GM18502 (cell line): Measurements from ENCODE around the gene DACT2.

Source experiments
- ATAC-seq: cut with Tn5 transposase; IDR thresholded peaks from one replicate; pipeline ENCODE4 v1.9.1; 2021; ENCODE audit warnings: mild to moderate bottlenecking; ENCODE audit not compliant: unreplicated experiment, poor library complexity

The DACT2 gene

DNA sequence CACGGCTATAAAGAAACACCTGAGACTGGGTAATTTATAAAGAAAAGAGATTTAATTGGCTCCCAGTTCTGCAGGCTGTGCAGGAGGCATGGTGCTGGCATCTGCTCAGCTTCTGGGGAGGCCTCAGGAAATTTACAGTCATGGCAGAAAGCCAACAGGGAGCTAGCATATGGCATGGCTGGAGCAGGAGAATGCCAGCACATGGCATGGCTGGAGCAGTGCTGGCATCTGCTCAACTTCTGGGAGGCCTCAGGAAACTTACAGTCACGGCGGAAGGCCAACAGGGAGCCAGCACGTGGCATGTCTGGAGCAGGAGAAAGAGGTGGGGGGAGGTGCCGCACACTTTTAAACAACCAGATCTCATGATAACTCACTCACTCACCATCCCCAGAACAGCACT is 32.5 kb upstream of the DACT2 start:
- ATAC-seq = no peak

DNA sequence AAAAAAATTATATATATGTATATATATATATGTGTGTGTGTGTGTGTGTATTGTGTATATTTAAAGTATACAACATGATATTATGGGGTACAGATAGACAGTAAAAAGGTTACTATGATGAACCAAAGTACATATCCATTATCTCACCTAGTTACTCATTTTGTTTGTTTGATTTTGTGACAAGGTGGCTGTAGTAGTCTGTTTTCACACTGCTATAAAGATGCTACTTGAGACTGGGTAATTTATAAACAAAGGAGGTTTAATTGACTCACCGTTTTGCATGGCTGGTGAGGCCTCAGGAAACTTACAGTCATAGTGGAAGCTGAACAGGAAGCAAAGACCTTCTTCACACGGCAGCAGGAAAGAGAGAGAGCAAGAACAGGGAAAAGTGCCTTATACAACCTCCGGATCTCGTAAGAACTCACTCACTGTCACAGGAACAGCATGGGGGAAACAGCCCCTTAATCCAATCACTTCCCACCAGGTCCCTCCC is 30.2 kb upstream of the DACT2 start:
- ATAC-seq = no peak

DNA sequence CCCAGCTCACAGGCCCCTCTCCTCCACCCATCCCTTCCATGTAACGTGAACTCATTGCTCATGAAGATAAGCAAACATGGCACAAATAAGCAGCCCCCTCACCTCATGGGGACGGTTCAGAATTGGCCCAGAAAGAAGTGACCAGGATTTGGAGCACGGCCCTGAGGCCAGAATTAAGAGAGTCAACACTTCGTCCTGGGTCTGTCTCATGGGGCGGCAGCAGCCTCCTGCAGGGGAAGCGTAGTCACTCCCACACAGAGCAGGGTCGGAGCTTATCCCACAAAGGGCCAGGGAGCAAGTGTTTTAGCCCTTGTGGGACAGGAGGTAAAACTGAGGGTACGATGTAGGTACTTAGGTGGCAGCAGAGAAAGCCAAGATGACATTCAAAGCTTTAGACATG is 28.6 kb upstream of the DACT2 start:
- ATAC-seq = no peak

DNA sequence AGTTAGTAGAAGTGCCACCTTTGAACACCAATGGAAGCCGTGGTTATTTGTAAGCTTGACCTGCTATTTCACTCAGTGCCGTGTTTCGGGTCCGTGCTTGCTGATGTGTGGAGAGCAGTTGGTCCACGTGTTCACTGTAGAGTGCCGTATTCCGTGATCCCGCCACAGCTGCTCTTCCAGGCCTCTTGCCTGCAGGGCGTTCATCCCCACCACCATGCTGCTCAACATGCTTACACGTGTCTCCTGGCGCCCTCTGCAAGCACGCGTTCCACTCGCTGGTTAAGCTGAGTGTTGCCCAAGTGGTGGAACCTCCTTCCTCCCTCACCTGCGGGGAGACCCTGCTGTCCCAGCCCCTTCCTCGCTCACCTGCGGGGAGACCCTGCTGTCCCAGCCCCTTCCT is 28.0 kb upstream of the DACT2 start:
- no peak for ATAC-seq

DNA sequence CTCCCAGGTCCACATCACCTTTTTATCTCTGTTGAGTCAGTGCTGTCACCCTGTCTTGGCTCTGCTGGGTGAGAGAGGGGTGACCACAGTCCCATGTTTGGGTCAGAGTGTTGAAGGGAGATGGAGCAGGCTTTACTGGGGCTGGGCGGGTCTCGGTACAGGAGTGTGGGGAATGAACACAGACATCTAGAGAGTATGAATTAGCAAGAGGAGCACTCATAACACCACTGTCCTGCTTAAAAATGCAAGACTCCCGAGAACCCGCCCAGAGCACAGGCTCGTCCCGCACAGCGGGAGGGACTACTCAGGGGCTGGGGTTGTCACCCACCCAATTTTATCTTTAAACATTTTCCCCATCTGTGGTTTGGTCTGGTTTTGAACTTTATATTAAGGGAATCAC is 27.5 kb upstream of the DACT2 start:
- ATAC-seq = no peak

DNA sequence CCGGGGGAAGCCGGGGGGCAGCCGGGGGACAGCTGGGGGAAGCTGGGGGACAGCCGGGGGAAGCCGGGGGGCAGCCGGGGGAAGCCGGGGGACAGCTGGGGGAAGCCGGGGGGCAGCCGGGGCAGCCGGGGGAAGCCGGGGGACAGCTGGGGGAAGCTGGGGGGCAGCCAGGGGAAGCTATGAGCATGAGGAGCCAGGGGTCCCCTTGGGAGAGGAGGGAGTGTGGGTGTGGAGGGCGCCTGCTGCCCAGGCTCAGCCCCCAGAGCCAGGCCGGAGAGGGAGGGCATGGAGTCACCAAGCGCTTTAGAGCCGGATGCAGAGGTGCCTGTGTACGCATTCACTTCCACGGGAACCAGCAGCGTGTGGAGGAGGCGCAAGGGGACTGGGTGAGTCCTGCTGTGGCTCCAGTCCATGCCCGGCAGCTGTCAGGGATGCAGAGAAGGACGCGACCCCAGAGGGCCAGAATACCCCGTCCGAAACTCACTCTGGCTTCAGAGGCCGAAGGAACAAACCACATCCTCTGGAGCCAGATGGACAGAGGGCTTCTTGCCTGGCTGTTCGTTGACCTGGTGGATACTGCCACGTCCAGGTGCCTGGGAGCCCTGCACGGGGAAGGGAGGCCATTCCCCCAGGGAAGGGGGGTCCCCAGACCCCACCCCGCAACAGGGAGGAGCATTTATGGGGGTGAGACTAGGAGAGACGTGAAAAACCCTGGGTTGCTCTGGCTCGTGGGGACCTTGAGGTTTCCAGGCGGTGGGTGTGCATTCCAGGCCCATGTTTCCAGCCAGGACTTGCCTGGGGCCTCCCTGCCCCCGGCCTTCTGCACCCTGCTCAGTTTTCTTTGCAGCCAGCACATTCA is 26.5 kb upstream of the DACT2 start:
- ATAC-seq = no peak

DNA sequence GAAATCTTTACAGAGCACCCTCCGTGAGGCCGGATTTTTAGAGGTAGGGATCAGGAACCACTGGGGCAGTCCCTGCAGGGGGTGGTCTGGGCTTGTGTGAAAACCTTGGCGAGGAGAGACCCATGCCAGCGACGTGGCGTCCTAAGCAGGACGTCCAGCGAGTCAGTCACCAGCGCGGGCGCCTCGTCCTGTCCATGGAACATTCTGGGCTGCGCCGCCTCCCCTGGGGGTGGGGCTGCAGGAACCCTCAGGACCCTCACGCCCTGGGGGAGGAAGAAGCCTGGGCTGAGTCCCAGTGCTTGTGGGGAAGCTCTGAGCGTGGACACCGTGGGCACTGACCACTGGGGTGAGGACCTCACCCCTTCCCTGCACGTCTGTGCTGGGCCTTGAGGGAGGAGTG is 25.7 kb upstream of the DACT2 start:
- no peak for ATAC-seq

DNA sequence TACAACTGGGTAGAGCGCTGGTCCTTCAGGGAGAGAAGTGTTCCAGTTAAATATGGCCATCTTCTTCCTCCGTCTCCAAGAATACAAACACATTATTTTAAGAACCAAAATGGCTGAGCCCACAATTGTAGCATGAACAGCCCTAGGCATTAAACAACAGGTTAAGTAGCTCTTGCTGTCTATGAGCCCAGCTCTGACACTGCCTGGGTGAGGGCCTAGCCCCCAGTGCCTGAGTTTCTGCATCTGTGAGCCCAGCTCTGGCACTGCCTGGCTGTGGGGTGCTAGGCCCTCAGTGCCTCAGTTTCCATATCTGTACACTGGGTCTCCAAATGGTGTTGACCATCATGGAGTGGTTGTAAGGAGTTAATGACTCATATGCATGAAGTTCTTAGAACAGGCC is 24.8 kb upstream of the DACT2 start:
- ATAC-seq = no peak

DNA sequence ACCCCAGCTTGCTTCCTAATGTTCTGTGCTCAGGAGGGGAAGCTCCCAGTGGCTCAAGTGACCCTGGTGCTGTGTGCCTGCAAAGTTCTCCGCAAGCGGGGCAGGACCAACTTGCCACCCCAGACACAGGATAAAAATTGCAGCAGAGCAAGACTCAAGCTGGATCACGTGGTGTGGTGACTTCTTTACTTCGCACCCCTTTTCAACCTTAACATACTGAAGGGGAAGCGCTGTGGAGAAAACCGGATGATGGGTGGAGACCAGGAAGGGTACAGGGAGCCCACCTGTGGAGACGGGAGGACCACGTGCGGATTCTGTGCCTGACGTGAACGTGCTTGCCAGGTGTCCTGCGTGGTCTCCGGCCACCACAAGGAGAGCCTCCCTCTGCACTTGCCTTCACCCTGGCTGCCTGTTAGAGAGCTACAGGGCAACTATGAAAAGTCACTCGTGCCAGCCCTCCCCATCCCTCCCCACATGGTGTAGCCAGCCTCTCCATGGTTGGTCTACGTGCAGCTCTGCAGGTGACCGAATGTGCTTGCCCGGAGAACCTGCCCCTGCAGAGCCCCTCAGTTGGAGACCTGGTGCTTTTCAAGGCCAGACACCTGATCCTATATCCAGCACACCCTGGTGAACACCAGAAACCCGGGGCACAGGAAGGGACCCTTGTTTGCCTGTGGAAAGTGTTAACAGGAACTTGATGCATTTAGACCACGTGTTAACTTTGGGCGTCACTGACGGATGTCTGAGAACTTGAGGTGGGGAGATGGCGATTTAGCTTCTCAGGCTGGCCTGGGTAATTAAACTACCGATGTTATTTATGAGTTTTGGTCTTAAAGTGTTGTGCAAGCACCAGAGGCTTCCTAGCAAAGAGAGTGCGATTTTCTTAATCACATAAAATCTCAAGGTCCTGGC is 23.9 kb upstream of the DACT2 start:
- ATAC-seq = no peak

DNA sequence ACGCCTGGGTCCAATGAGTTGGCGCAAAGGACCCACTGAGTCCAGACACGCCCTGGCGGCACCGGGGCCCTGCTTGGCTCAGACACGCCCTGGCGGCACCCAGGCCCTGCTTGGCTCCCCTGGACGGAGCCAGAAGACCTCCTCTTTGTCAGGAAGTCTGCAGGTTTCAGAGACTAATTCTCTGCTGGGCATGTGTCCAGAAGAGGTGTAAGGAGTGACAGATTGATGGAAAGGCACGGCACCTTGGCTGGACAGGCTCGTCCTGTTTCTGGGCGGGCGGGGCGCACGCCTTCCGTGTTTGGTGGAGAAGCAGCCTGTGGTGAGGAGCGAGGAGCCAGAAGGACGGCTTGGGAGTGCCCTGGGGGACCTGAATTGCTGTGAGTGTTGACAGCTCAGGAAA is 23.1 kb upstream of the DACT2 start:
- ATAC-seq = no peak

DNA sequence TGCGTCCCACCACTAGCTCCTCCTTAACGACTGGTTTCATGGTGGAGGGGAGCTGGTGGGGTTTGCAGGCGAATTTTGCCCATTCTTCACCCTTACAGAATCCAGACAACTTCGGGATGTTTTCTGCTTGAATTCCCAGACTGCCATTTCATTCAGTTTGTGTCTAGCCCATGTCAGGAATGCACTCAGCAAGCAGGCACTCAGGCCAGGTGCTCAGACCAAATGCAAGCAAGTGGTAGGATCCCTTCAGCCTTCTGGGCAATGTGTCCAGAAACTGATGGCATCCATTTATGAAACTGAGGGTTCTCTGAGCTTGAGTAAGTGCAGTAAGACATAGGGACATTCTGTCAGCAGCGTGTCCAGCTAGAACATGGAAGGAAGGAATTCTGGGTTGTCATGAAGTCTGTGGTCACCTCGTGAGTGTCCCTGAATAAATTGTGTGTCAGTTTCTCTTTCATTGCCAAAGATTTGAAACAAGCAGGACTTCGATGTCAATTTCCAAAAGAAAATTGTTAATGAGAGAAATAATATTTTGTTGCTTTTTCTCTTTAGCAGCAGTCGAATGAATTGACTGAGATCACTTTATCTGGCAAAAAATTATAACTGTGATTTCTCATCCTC is 21.8 kb upstream of the DACT2 start:
- ATAC-seq = no peak

DNA sequence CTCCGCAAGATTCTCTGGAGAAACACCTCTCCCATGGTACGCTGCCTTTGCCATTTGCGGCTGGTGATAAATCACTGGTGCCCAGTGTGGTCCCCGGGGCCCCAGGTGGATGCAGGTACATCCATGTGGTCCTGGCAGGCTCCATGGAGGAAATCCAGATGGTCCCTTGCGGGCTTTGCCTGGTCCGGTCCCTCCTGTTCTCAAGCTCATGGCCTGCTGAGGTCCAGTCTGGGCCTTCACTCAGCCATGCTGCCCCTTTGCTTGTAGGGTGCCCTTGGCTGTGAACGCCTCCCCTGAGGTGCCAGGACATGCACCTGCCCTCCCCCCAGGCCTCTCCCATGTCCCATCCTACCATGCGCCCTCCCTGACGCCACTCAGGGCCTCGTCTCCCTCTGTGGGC is 21.2 kb upstream of the DACT2 start:
- no peak for ATAC-seq

DNA sequence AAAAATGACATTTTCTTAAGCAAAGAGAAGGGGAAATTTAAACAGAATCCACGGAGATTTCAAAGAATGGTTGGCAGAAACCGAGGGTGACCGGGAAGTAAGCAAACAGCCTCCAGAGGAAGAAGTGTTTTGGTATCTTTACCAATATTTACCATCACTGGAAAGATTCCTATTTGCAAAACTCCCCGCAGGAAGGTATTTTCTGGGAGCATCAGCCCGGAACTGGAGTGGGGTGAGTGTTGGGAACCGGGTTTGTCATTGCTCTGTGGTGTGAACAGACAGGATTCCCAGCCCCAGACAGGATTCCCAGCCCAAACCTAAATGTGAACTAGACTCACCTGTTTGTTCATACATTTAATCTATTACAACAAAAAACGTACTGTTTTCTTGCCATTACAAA is 19.2 kb upstream of the DACT2 start:
- ATAC-seq = no peak

DNA sequence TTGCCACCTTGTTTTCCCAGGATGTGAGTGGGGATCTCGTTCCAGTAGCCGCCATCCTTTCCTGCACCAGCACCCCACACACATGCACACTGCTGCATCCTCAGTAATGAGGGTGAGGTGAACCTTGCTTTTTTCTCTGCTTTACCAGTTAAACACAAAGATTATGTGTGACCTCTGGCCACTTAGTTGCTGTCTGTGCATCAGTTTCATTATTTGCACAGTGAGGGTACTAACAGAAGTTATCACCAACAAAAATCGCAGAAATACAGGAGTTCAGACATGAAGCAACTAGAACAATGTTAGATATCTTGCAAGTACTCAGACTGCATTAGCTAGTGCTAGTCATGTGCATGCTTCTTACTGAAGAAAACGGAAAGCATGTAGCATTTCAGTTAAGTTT is 17.4 kb upstream of the DACT2 start:
- ATAC-seq = no peak

DNA sequence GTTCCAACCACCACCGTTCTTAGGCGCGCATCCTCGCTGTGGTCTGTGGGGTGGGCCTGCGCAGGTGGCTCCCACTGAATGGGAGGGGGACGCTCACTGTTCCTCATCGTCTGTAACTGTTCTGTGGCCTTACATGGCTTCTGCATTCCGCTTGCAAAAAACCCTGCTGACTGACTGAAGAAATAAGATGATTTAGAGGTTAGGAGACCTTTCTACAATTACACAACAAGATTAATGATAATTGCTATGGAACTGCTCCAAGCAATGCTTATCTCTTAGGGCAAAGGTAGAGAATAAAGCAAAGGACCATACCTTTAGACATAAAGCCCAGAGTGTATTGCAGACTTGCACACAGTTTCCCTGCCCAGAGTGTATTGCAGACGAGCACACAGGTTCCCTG is 14.4 kb upstream of the DACT2 start:
- no peak for ATAC-seq

DNA sequence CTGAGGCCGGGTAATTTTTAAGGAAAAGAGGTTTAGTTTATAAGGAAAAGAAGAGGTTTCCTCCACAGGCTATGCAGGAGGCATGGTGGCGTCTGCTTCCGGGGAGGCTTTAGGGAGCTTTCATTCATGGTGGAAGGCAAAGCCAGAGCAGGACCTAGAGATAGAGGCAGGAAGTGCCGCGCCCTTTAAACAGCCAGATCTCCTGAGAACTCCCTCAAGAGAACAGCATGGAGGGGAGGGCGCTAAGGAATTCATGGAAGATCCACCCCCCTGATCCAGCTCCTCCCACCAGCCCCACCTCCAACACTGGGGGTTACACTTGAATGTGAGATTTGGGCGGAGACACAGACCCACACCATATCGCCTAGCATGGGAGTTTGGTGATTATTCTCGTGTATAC is 13.9 kb upstream of the DACT2 start:
- no peak for ATAC-seq

DNA sequence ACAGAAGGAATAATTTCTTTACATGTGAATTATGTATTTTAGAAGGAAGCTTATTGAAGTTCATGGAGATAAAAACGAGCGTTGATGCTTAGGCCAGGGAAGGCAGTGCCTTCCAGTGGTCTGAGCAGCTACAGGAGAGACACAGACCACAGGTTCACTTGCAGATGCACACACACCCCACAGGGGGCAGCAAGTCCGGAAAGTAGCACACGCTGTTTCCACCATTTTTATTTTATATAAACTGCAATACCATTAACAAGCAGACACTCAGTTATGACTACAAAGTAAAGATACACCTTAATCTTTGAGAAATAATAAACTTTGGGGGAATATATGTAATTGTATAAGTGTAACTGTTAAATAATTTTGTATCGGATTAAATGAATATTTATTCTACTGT is 13.5 kb upstream of the DACT2 start:
- no peak for ATAC-seq

DNA sequence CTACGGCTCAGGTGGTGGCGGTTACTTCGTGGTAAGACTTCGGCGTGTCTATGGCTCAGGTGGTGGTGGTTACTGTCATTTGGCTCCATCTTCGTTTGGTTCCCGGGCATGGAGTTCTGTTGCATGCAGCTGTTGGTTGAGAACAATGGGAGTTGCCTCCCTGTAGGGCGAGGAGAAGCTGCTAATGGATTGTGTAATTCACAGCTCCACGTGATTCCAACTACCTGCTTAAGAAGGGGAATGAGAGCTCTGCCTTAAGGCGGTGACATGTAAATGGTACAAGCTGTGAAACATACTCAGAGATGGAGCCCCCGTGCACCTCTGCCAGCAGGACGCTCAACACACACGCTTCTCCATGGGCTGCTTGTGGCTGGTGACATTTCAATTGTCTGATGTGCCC is 12.4 kb upstream of the DACT2 start:
- ATAC-seq = no peak

DNA sequence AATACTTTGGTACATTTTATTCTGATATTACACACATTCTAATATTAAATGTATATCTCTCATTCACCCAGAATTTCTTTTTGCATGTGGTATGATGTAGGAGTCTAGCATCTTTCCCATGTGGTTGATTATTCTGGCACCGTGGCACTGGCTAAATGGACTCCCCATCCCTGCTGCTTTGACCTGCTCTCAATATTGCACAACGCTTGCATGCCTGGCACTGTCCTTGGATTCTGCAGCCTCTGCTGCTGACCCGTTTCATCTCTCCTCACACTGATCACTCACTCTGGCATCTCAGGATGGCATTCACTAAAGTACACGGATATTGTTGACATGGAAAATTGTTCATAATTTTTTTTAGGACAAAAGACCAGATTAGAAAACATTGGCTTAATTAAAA is 11.5 kb upstream of the DACT2 start:
- ATAC-seq = no peak

DNA sequence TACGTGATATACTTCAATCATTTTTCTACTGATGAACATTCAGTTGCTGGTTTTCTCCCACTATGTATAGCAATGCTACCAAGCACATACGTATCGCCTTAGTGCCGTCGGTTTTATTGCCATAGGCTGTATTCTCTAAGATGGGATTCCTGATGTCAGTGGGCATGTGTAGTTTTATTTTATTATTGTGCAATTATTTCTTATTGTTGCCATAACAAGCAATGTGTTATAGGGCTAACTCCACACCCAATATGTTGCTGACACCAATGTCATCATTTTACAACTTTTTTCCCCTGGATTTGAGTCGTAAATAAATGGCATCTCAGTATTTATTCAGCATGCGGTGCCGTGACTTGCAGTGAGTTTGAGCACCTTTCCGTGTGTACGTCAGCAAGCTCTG is 10.8 kb upstream of the DACT2 start:
- ATAC-seq = no peak

DNA sequence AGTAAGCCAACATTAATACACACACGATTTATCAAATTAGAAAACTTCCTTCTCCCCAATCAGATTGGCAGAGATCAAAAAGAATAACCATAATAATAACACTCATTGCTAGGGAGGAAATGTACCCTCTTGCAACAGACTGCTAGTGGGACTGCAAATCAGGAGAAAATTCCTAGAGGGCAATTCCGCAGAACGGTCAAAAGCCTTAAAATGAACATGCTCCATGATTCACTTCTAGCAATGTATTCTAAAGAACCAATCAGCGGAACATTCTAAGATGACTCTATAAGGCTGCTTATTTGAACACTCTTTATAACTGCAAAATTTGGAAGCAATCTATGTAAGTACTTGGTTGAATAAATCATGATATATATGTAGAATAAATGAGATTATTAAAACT is 8.5 kb upstream of the DACT2 start:
- no peak for ATAC-seq
